HG03520 (cell line): ENCODE data around the gene ULBP3.
"Not testable (repeated sequence)": the region's sequence is repeated elsewhere in the genome, so short reads cannot be mapped to it uniquely, and the experiment has no call there.

Experiments used
- ATAC-seq: cut with Tn5 transposase; IDR thresholded peaks from one replicate; pipeline ENCODE4 v1.9.1; 2021; ENCODE audit warnings: mild to moderate bottlenecking, moderate library complexity; ENCODE audit not compliant: unreplicated experiment

Gene ULBP3

DNA sequence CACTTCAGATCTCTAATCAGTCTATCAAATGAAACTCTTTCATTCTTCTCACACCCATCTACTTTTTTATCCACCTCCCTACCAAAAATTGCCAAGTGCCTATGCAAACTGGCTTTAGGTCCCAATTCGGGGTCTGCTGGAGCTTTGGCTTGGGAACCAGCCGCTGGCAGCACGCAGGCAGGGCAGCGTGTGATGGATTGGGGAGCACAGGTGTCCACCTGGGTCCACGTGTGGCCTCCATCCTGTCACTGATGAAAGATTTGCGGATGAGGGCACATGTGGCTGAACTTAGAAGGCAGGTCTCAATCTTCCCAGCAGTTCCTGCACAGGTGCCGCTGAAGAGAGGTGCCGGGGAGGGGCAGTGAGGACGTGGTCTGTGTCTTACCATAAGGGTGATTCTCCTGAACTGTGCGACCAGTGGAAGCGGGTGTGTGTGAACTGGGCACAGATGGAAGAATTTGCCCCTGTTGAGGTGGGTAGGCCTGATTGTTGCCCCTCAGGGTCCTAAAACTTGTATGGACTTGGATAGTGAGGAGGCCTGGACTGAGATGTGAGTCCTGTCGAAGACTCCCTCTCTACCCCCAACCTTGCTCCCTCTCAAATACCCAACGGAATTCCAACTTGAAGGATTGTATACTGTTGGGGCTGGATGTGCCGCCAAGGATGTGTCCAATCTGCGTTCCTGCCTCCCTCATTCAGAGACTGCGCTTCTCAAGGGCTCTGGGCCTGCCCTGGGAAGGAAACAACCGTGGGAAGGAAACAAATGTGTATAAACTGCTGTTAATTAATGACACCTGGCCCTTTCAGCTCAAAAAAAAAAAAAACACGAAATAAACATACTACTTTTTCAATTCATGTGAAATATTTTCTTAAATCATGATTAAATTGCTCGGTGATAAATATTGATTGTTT is 25.2 kb downstream of the ULBP3 start:
- ATAC-seq = no peak

DNA sequence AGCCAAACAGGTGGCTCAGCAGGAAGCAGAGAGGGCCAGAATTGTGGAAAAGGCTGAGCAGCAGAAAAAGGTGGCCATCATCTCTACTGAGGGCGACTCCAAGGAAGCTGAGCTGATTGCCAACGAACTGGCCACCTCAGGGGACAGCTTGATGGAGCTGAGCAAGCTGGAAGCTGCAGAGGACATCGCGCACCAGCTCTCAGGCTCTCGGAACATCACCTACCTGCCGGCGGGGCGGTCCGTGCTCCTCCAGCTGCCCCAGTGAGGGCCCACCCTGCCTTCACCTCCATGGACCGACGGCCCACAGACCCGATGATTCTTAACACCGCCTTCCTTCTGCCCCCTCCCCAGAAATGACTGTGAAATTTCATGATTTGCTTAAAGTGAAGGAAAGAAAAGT is 25.8 kb downstream of the ULBP3 start:
- ATAC-seq = no peak

DNA sequence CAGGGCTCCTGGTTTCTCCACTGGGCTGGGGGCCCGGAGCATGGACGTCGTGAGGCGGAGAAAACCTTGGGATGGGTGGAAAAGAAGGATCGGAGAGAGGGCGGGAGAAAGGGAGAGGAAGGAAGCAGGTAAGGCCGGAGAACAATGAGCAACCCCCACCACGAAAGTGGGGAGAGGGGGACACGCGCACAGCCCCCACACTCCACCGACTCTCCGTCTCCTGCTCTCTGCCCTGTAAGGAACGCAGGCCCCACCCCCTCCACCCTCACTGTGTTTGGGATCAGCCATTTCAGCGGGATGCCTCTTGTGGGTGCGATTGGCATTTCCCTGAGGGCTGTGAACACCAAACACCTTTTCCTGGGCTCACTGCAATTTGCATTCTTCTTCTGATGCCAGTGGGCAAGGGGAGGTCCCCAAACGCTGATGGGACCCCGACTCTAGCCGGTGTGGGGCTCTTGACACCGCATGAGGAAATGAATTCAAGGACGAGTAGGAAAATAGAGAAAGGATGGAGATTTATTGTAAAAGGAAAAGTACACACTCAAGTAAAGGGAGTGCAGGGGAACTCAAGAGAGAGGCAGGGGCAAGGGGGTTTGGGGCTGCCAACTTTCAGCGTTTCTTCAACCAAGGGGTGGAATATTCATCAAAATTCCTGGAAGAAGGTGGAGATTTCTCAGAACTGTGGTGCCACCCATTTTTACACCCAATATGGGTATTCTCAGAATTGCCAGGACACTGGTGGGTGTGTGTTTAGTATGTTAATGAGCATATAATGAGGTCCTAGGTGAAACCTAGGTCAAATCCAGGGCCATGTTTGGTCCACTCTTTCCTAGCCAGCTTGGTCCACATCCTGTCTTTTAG is 30.5 kb downstream of the ULBP3 start:
- no peak for ATAC-seq

DNA sequence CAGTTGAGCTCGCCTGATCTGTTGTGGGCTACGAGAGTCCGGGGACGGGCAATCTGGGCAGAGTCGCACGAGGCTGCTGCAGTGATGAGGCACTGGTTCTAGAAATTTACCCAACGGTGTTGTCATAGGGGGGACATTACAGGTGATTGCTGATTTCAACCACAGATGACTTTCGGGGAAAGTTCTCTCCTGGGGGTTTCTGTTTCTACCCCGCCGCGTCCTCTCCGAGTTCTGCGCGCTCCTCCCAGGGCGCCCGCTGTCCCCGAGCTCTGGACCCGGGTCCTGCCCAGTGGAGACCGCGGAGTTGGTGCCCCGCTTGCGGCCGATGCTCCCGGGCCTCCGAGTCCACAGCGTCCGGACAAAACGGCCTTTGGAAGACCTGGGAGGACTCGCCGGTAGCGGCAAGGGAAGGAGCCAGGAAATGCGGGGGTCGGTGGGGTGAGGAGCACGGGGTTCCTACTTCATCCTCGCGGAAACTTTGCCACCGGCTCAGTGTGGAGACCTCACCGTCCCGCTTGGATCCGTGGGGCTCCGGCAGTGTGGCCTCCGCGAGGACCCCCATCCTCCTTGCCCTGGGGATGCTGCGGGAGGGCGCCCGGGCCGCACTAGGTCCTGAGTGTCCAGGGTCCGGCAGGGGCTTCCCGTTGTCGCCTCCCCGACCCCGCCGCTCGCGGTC is 31.3 kb downstream of the ULBP3 start:
- ATAC-seq = no peak

DNA sequence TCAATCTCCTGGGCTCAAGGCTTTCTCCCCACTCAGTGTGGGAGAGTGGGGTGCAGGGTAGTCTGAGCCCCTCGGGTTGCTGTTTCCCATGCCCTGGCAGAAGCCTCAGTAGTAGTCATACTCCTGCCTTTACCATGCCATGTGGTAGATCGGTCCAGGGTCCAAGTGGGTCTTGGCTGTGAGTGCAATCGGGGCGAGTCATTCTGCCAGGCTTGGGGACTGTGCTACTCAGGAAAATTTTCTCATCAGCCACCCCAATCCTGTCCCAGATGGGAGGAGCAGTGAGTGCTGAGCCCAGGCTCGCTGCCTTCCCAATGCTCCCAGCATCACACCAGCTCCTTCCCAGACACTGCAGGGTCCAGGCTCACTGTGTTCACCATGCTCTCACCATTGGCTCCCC is 32.8 kb downstream of the ULBP3 start:
- no peak for ATAC-seq

DNA sequence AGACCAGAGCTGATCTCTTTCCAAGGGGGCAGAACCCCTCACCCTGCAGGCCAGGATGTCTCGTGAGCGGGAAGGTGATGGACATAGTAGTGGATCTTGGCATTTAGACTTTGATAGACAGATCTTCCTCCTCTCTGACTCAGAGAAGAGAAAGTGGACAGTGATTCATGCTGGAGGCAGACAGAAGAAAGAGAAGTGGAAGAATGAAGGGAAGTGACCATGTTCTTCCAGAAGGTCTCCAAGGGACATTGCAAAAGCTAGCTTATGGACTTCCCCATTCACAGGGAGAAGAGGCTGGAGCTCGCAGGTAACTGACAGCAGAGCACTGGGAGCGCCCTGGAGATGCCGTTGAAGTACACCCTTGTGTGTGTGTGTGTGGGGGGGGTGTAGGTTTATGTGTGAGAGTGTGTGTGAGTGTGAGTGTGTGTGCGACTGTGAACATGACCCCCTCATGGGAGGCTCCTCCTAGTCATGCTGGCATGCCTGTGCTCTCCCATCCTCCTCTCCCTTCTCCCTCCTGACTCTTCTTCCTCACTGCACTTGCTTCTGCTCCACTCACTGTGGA is 35.6 kb downstream of the ULBP3 start:
- no peak for ATAC-seq

DNA sequence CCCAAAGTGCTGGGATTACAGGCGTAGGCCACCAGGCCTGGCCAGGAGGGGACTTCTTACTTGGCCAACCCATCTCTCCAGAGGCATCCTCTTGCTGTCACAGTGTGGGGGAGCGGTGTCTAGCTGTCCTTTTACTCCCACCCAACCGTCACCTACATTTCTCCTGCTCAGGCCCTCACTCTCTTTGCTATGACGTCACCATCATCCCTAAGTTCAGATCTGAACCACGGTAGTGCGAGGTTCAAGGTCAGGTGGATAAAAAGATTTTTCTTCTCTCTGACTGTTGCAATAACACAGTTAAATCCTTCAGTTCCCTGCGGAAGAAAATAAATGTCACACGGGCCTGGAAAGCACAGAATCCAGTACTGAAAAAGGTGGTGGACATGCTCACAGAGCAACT is 36.3 kb downstream of the ULBP3 start:
- ATAC-seq = no peak

DNA sequence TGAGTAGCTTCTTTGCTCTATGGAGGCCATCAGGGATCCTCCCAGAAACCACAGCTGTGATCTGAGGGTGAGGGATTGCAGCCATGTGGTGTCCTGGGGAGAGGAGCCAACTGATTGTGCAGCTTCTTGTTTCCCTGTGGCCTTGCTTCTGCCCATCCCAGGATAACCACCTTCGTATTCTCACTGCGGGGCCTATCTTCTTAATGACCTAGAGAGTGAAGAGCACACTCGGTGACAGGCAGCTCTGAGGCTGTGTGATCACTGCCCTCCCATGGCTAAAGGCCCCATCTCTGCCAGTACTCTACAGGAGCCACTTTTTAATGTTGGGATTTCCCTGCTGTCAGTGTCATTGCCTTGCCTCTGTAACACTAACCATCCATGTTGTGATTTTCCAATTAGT is 38.3 kb downstream of the ULBP3 start:
- no peak for ATAC-seq

DNA sequence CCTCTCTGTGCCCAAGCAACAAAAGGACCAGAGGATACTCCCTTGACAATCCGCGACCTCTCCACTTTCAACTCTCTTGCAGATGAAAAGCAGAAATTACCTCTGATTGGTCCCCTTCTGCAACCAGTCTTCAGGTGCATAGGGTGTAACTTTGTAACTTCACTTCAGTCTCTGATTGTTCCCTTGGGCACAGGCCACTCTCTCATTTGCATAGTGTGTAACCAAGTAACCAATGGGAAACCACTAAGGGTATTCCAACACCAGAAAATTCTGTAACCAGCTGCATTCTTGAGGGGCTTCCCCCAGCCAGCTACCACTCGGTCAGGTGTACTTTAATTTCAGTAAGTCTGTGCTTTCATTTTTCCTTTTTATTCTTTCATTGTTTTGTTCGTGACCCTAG is 39.2 kb downstream of the ULBP3 start:
- ATAC-seq = no peak

DNA sequence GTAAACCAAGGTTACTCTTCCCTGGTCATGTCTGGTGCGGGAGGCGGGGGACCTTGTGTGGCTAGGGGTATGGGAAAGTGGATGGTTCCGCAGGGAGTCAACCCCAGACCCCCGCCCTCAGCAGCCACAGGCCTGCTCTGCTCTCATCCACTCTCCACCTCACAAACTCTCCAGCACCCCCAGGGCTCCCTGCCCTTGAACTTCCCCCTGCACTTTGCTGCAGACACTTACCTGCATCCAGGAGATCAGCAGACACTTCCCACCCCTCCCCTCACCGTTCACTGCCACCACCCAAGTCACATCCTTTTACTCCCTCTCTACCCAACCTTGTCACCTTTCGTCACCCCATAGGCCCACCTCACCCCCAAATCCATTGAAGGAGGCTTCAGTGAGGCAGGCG is 39.6 kb downstream of the ULBP3 start:
- no peak for ATAC-seq

DNA sequence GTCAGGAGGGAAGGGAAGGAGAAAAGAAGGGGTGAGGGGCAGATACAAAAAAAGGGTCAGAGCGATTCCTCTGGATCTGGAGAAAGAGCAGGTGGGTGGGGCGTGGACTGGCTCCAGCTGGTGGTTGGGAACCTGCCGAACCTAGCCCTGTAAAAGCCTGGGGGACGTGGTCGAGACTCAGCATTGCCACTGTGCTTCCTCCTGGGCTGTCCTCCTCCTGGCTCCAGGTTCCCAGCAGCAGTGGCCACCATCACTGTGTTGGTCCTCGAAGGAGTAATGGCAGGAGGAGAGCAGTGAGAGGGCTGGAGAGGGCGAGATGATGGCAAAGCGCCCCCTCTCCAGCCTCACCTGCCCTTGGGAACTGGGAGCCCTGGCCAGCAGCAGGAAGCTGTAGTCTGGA is 40.1 kb downstream of the ULBP3 start:
- no peak for ATAC-seq

DNA sequence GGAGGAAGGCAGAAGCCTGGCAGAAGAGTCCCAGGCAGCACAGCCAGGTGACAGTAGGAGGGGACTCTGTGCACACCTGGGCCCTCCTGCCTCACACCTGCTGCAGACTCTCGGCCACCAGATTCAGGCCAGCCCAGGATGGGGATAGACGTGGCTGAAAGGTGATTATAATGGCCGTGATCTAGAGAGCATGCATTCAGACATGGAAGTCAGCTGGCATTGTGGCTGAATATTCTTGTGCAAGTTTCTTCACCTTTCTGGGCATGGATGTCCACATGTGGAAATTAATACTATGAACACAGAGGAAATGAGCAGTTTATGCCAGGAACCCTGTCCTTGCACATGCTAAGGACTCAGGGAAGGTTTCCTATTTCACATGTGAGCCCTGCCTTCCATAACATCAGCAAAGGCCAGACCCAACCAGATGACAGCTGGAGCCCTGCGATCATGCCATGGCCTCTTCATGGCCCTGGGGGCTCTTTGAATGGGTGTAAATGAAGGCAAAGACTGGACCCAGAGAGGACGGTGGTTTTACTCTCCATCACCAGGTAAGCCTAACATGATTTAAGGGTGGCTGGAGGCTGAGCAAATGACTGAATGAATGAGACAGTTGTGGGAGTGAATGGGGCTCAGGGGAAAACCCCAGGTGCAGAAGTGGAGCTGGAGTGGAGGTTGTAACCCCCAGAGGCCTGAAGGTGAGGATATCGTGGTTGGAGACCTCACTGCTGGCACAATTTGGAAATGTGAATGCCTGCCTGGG is 40.9 kb downstream of the ULBP3 start:
- ATAC-seq = no peak

DNA sequence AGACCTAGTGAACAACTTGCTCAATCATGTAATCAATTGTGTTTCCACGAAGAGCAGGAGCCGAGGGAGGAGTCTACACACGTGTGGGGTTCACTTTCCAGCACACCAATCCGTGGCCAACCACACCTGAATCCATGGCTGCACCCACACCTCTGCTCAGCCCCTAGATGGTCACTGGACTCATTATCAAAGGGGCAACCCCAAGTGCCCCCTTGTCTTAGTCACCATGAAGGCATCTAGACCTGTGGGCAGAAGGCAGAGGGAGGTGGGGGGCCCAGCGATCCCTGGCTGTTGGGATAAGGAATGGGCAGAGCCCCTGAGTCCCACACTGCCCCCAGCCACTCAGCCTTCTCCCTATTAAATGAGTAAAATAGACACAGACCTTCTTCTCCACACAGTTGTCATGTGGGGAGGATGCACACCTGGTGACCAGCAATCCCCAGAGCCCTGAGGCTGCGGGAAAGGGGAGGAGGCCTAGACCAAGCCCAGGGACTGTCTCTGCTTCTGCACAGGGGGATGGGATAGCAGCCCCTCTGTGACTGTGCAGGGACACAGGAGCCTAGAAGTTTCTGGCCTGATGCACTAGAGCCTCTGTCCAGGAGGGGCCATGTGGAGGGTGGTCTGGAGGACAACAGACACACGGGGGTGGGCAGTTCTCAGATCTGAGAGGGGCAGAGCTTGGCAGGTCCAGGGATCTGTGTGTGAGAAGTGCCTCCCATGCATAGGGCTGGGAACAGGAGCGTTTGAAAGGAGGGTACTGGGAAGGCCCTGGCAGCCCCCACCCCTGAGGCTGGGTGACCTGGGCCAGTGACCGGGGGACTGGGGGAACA is 41.7 kb downstream of the ULBP3 start:
- no peak for ATAC-seq

DNA sequence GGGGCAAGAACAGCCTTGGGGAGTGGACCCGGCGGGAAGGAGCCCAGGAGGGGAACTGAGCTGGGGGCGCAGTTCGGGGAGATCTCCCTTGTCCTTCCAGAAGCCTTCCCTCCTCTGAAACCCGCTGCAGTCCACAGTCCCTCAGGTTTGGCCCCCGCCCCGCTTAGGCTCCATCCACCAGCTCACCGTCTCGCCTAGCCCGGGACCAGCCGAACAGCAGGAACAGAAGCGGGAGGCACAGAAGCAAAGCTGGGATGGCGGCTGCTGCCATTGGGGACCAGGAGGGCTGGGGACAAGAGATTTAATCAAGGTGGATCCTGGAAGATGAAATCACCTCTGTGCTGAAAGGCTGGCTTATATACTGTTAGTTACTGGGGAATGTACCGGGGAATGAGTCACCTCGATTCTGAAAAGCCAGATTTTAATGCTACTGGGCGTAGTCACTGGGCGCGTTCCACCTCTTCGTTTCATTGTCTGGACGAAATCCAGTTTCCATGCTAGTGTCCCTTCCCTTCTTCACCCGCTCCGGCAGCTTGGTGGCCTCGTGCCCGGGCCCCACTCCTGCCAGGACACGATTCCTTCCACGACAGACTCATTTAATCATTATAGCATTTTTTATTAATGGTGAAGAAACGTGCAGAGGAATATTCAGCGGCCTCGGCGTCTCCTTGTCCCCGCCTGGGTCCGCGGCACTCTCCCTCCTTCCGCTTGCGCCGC is 43.6 kb downstream of the ULBP3 start, which contains the start of gene RAET1L:
Gene RAET1L (minus strand): TSS at position 332 of the 717 bp plus-strand sequence. CDS start 61 bp downstream, at position 271.
- no peak for ATAC-seq

DNA sequence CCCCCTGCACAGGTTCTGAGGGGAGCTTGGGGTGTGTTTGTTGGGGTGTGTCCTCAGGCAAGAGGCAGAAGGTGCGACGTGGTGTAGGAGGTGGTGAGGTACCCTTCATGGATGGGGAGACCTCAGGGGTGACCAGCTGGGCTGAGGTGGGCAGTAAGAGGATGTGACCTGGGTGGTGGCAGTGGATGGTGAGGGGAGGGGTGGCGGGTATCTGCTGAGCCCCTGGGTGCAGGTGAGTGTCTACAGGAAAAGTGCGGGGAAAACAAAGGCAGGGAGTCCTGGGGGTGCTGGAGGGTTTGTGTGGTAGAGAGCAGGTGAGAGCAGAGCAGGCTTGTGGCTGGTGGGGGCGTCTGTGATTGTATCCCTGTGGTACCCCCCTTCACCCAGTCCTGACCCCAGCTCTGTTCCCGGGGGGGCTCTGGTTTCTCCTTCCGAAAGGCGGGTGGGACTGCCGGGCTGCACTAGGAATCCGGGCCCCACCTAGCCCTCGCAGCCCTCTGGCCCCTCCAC is 44.2 kb downstream of the ULBP3 start:
- ATAC-seq = no peak

DNA sequence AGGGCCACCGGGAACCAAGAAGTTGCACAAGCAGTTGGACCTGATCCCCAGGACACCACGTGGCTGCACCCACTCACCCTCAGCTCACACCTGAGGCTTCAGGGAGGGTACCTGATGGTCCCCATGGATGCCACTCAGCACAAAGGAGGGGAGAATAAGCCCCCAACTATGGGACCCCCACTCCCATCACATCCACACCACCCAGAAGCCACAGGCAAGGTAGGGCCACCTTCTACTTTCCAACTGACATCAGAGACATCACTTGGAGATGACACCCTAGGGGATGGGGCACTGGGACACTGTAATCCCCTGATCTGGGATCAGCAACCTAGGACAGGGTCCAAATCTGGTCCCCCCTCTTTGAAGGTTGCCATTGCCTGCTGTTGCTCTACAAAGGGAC is 44.9 kb downstream of the ULBP3 start:
- ATAC-seq = not testable (repeated sequence)

DNA sequence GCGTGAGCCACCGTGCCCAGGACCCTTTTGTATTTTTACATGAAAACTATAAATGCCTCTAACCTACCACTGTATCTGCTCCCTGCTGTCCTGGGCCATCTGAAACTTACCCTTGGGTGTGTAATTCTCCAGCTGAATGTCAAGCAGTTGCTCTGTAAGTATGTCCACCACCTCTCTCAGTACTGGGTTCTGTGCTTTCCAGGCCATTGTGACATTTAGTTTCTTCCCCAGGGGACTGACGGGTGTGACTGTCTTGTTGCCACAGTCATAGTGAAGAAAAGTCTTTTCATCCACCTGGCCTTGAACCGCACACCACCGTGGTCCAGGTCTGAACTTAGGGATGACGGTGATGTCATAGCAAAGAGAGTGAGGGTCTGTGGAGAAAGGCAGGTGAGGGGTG is 47.1 kb downstream of the ULBP3 start:
- ATAC-seq = not testable (repeated sequence)

DNA sequence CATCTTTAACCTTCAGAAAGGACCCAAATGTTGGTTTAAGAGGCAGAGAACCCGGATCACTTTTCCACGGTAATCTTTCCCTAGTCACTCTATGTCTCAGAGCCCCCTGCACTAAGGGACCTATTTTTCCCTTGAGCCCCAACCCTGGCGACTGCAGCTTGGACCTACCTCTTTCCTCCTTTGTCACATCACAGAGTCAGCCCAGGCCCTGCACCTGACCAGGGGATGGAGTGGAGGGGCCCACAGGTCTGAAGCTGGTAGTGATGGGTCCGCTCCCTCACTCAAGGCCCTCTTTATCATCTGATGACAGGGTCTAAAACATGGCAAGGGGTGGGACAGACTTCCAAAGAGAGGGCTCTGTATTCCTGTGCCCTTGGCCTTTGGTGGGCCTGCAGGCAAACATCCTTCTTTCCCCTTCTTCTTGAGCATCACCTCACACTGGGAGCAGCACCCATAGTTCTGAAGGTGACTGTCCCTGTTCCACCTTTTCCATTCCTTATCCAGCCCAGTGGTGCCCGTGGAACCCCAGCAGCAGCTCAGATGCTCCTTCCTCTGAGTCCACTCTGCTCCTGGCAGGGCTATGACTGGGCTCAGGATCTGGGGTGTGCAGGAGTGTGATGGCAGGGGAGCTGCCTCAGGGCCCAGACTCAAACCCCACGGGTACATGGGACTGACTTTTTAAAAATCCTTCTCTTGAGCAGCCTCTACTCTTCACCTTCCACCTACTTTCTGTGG is 49.9 kb downstream of the ULBP3 start:
- no peak for ATAC-seq
